GM19240 (cell line): ENCODE results near the gene HES6.

Experiments used
- DNase-seq: peaks from one replicate; pipeline ENCODE4 v3.0.0; 2011; ENCODE audit warnings: low spot score; ENCODE audit not compliant: insufficient read length

The HES6 gene

DNA sequence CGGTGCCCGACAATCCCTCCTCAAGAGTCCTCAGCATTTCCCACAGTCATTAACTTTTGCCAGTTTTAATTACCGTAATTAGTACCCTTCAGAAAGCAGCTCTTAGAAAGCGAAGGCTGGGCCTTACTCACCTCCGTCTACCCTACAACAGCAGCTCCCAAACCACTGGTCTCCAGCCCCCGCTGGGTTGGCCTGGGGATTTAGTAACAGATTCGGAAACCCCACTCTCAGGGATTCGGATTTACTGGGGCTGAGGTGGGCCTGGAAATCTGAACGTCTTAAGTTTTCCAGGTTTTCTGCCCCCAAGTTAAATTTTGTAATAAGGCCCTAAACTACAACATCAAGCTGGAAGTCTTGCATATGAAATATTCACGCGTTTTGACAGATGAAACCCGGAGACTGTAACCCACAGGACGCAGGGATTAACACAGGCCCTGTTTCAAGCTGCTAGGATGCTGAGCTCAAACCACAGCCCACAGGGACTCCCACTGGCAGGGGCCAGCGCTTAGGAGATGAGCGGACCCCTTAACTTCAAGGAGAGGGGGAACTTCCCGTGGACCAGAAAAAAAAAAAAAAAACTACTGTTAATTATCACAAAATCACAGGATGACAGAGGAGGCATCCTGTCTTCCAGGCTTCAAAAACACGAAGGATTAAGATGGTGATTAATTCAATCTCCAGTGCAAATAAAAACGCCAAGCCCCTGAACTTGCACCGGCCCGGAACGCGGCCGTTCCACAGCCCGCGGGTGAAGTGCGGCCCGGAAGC, 37.3 kb downstream of the HES6 start:
- DNase-seq: no peak

DNA sequence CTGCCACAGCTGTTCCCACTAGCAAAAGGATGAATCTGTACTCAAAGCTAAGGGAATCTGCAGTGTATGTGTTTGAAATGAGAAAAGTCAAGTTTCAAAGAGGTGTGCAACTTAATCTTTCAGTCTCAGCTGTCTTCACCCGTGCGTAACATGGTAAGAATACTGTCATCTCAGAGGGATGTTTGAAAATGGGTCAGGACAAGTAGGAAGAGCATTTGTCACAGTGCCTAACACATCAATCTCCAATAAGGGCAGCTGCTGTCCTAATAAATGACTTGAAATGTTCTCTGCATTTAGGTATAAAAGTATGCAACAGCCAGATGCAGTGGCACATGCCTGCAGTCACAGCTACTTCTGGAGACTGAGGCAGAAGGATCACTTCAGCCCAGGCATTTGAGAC, 49.4 kb downstream of the HES6 start:
- no peak for DNase-seq
